ENCODE results near the gene PLEKHB2. TPM values are rescaled to one million over a fixed set of nuclear protein-coding genes. Genes with fewer than 3 reads are reported as not detected.

The PLEKHB2 gene
- polyA plus RNA-seq, 1 experiment = 71.3 TPM

GRCh38 chr2:131125195-131125757, 20.1 kb downstream of the PLEKHB2 start:
- ChIA-PET POLR2A (no interaction called here), CTCF (no interaction called here)
- DNase-seq (ENCODE audit: low read depth) = no peak
- Histone ChIP-seq H3K36me3 (ENCODE audit: control insufficient read depth, insufficient read depth, low read length) (peaks cover 10% of the 10 kb centered on the region), H3K4me3 (ENCODE audit: low read depth, low read length) (no peak overlapping the region), H3K27me3 (ENCODE audit: control insufficient read depth, insufficient read depth, low read length) (no peaks in the 10 kb centered on the region)
- TF ChIP-seq CTCF (IDR thresholded peaks at IDR 0.05; ENCODE audit: insufficient read depth, low read depth, low read length) = no peak

GRCh38 chr2:131126436-131126835, 21.3 kb downstream of the PLEKHB2 start:
- H3K27me3 ChIP-seq (ENCODE audit: control insufficient read depth, insufficient read depth, low read length) = no peaks in the 10 kb centered on the region
- ChIA-PET POLR2A (no interaction called here), CTCF (no interaction called here)
- TF ChIP-seq CTCF (IDR thresholded peaks at IDR 0.05; ENCODE audit: insufficient read depth, low read depth, low read length) = no peak
- H3K4me3 ChIP-seq (ENCODE audit: low read depth, low read length) = no peak overlapping the region
- no peak for DNase-seq (ENCODE audit: low read depth)
- H3K36me3 ChIP-seq (ENCODE audit: control insufficient read depth, insufficient read depth, low read length) = peaks cover 15% of the 10 kb centered on the region

GRCh38 chr2:131127076-131127475, 21.9 kb downstream of the PLEKHB2 start:
- Histone ChIP-seq H3K36me3 (ENCODE audit: control insufficient read depth, insufficient read depth, low read length) (peaks cover 15% of the 10 kb centered on the region), H3K4me3 (ENCODE audit: low read depth, low read length) (no peak overlapping the region), H3K27me3 (ENCODE audit: control insufficient read depth, insufficient read depth, low read length) (no peaks in the 10 kb centered on the region)
- ChIA-PET POLR2A (no interaction called here), CTCF (no interaction called here)
- TF ChIP-seq CTCF (IDR thresholded peaks at IDR 0.05; ENCODE audit: insufficient read depth, low read depth, low read length) = no peak
- no peak for DNase-seq (ENCODE audit: low read depth)

- DNase-seq (ENCODE audit: low read depth) = no peak
- ChIA-PET CTCF (no interaction called here), POLR2A (no interaction called here)
- H3K4me3 ChIP-seq (ENCODE audit: low read depth, low read length) = no peak overlapping the region
- H3K27me3 ChIP-seq (ENCODE audit: control insufficient read depth, insufficient read depth, low read length) = no peaks in the 10 kb centered on the region
- TF ChIP-seq CTCF (IDR thresholded peaks at IDR 0.05; ENCODE audit: insufficient read depth, low read depth, low read length) = no peak
- peaks cover 14% of the 10 kb centered on the region for H3K36me3 ChIP-seq (ENCODE audit: control insufficient read depth, insufficient read depth, low read length)
Observed at GRCh38 chr2:131127981-131128380, 22.8 kb downstream of the PLEKHB2 start.

- no peak for DNase-seq (ENCODE audit: low read depth)
- H3K36me3 ChIP-seq (ENCODE audit: control insufficient read depth, insufficient read depth, low read length) = peaks cover 14% of the 10 kb centered on the region
- H3K27me3 ChIP-seq (ENCODE audit: control insufficient read depth, insufficient read depth, low read length) = no peaks in the 10 kb centered on the region
- ChIA-PET POLR2A (interaction anchor here (0.5 kb wide), 1 partner anchor 30 kb away, joined by 5 read pairs; no protein-coding TSS in a partner anchor), CTCF (no interaction called here)
- H3K4me3 ChIP-seq (ENCODE audit: low read depth, low read length) = no peak overlapping the region
- TF ChIP-seq CTCF (IDR thresholded peaks at IDR 0.05; ENCODE audit: insufficient read depth, low read depth, low read length) = no peak
Observed at GRCh38 chr2:131130298-131130596, 25.1 kb downstream of the PLEKHB2 start.
